GM12878 (cell line): ENCODE measurements around the gene CHCHD3. TPM values are rescaled to one million over a fixed set of nuclear protein-coding genes. Genes with fewer than 3 reads are reported as not detected.

Experiments
- ATAC-seq: fragments of 200-7000 bp; cut with Tn5 transposase; 3 replicates; pipeline ENCODE4 v1.9.1; 2020; ENCODE audit warnings: mild to moderate bottlenecking, moderate library complexity
- BruUV-seq: library from RNA; stranded (reverse); fragments of 400-500 nt; replicated peaks from 2 replicates; lab custom pipeline; 2021; lab: Mats Ljungman, UMichigan
- CTCF ChIA-PET: fragments of 300-600 bp; sonication (Branson Sonifier 250); formaldehyde crosslinking; extraction: SDS; loops from one replicate; lab custom pipeline; 2021; ENCODE audit warnings: inconsistent platforms; lab: Yijun Ruan, JAX
- POLR2A ChIA-PET: fragments of 350-600 bp; formaldehyde crosslinking; extraction: SDS; loops from one replicate; lab custom pipeline; 2021; ENCODE audit warnings: inconsistent platforms; lab: Charles Lee
- RAD21 ChIA-PET: fragments of 300-600 bp; sonication (Branson Sonifier 250); formaldehyde crosslinking; loops from one replicate; lab custom pipeline; 2023; ENCODE audit warnings: antibody characterized with exemption; ENCODE audit not compliant: unreplicated experiment; lab: Charles Lee
- SMC1A ChIA-PET: fragments of 300-600 bp; sonication (Branson Sonifier 250); formaldehyde crosslinking; loops from one replicate; lab custom pipeline; 2023; ENCODE audit not compliant: unreplicated experiment, uncharacterized antibody; lab: Charles Lee
- DNase-seq: peaks from one replicate; pipeline ENCODE4 v3.0.0-alpha.2; 2011; ENCODE audit warnings: low read depth, low spot score
- FAIRE-seq: peaks from 3 replicates; lab custom pipeline; 2011; peaks lifted over from hg19 to GRCh38; lab: Jason Lieb, UNC
- H2AFZ ChIP-seq: 2 replicates; pipeline ENCODE4 v1.6.0; 2011; ENCODE audit warnings: low read depth, low read length, control low read depth; ENCODE audit not compliant: control insufficient read depth
- H3K27ac ChIP-seq: 2 replicates; pipeline ENCODE4 v1.5.1; 2011; ENCODE audit warnings: control low read depth; ENCODE audit not compliant: control insufficient read depth, insufficient read depth
- H3K27me3 ChIP-seq, 2 experiments: replicated peaks in 1 of 2; 2 replicates each; pipeline versions ENCODE4 v1.6.0 to v1.6.1; 2011; ENCODE audit warnings: low read length in 1 of 2; ENCODE audit not compliant: control insufficient read depth in 2 of 2, insufficient read depth in 2 of 2
- H3K36me3 ChIP-seq, 2 experiments: 2 replicates each; pipeline ENCODE4 v1.5.1; 2011; ENCODE audit warnings: low read length in 1 of 2; ENCODE audit not compliant: control insufficient read depth in 2 of 2, insufficient read depth in 2 of 2
- H3K4me1 ChIP-seq: 2 replicates; pipeline ENCODE4 v1.6.1; 2011; ENCODE audit warnings: mild to moderate bottlenecking, low read length, moderate library complexity, mixed read lengths; ENCODE audit not compliant: control insufficient read depth, insufficient read depth
- H3K4me2 ChIP-seq: 2 replicates; pipeline ENCODE4 v1.6.0; 2011; ENCODE audit warnings: control low read depth; ENCODE audit not compliant: control insufficient read depth, insufficient read depth
- H3K4me3 ChIP-seq: fragments of 200-600 bp; sonication (generic); 2 replicates; pipeline ENCODE4 v1.5.1; 2016
- H3K79me2 ChIP-seq: 2 replicates; pipeline ENCODE4 v1.6.0; 2011; ENCODE audit warnings: low read length; ENCODE audit not compliant: control insufficient read depth, insufficient read depth
- H3K9ac ChIP-seq: 2 replicates; pipeline ENCODE4 v1.8.0; 2011; ENCODE audit warnings: low read length, control low read depth, mixed read lengths; ENCODE audit not compliant: control insufficient read depth, insufficient read depth
- H3K9me3 ChIP-seq: replicated peaks from 3 replicates; pipeline ENCODE4 v1.5.1; 2011; ENCODE audit warnings: mild to moderate bottlenecking, low read length; ENCODE audit not compliant: control insufficient read depth, insufficient read depth
- H4K20me1 ChIP-seq: 2 replicates; pipeline ENCODE4 v1.6.0; 2011; ENCODE audit not compliant: control insufficient read depth, insufficient read depth
- BHLHE40 ChIP-seq, 2 experiments: fragments of 450-650 bp in 1 of 2; IDR thresholded peaks; 2 replicates each; pipeline ENCODE4 v1.6.1; 2011 to 2017; ENCODE audit warnings: low read depth in 2 of 2, borderline replicate concordance in 1 of 2, improper control_type of control experiment in 1 of 2, low read length in 1 of 2, mild to moderate bottlenecking in 1 of 2
- CREB1 ChIP-seq: IDR thresholded peaks from 2 replicates; pipeline ENCODE4 v1.6.1; 2012; ENCODE audit warnings: low read depth, mild to moderate bottlenecking, inconsistent platforms
- FOS ChIP-seq: IDR thresholded peaks from 3 replicates; pipeline ENCODE4 v1.6.1; 2011; ENCODE audit warnings: borderline replicate concordance; ENCODE audit not compliant: insufficient read length; ENCODE audit errors: extremely low read depth
- RELA ChIP-seq: fragments of 450-650 bp; IDR thresholded peaks from 2 replicates; pipeline ENCODE4 v1.8.0; 2014; ENCODE audit warnings: borderline replicate concordance; ENCODE audit not compliant: partially characterized antibody
- SREBF1 ChIP-seq: IDR thresholded peaks from 2 replicates; pipeline ENCODE4 v1.6.1; 2012; ENCODE audit warnings: mild to moderate bottlenecking, low read length
- WGBS: methylation state at CpG from one replicate; pipeline ENCODE4 v1.1.6; 2016; ENCODE audit warnings: low lambda C conversion rate; ENCODE audit not compliant: insufficient replicate concordance, insufficient coverage; ENCODE audit errors: missing lambda C conversion rate; 5-methylcytosine and 5-hydroxymethylcytosine counted together
- in situ Hi-C: fragments of 300-500 bp; cut with MboI; formaldehyde crosslinking; loops from 9 replicates; pipeline ENCODE4 v1.14.3; 2018; ENCODE audit warnings: mixed read lengths
- intact Hi-C: fragments of 100-400 bp; cut with micrococcal nuclease; formaldehyde crosslinking; loops from one replicate; pipeline ENCODE4 v1.14.2; 2022; ENCODE audit not compliant: unreplicated experiment
- polyA plus RNA-seq, 11 experiments: library from polyadenylated mRNA; depleted of rRNA in 4 of 11; unstranded in 6 of 11; stranded (reverse) in 5 of 11; fragments of >200 nt; fragmentation: Nextera tagmentation in 4 of 11; fragmentation: Illumina TruSeq in 1 of 11; extraction: Ambion mirVana in 4 of 11; extraction: Trizol in 1 of 11; gene quantifications; 1 replicate in 1 of 11; 2 replicates in 10 of 11; pipeline versions ENCODE4 v1.2.1 to v1.2.3, GENCODE V29; 2011 to 2016; ENCODE audit warnings: inconsistent platforms in 2 of 11, missing spikeins in 2 of 11, low read depth in 1 of 11
- total RNA-seq, 4 experiments: library from RNA; depleted of rRNA in 3 of 4; stranded (reverse); fragments of >200 nt in 3 of 4; fragmentation: Illumina TruSeq in 1 of 4; extraction: Trizol in 1 of 4; gene quantifications; 2 replicates each; pipeline versions ENCODE4 v1.2.1 to v1.2.3, GENCODE V29; 2013 to 2021
- TF ChIP-seq, protein P1 (sequence below): IDR thresholded peaks from 2 replicates; pipeline ENCODE4 v1.6.1; 2012; ENCODE audit warnings: mild to moderate bottlenecking, low read depth, low read length
- TF ChIP-seq, protein P2 (sequence below): fragments of 150-350 bp; IDR thresholded peaks from 2 replicates; pipeline ENCODE4 v1.6.1; 2014; ENCODE audit warnings: mild to moderate bottlenecking, low read depth, low read length
- TF ChIP-seq, protein P3 (sequence below), 3 experiments: IDR thresholded peaks in 2 of 3; conservative IDR thresholded peaks in 1 of 3; 2 replicates each; pipeline ENCODE4 v1.5.1; 2011; ENCODE audit warnings: low read depth in 3 of 3, low read length in 3 of 3, mild to moderate bottlenecking in 3 of 3, control low read depth in 2 of 3, moderate library complexity in 2 of 3, inconsistent platforms in 1 of 3, mixed read lengths in 1 of 3; ENCODE audit not compliant: control insufficient read depth in 2 of 3, insufficient read depth in 1 of 3; ENCODE audit errors: extremely low read depth in 1 of 3

Gene CHCHD3
- total and polyA plus RNA-seq, 10 of the 15 experiments (the other 5 are each of a cell fraction or from before 2014, with no cell fraction given), result 38.3 to 178 (median 96.2) TPM

DNA sequence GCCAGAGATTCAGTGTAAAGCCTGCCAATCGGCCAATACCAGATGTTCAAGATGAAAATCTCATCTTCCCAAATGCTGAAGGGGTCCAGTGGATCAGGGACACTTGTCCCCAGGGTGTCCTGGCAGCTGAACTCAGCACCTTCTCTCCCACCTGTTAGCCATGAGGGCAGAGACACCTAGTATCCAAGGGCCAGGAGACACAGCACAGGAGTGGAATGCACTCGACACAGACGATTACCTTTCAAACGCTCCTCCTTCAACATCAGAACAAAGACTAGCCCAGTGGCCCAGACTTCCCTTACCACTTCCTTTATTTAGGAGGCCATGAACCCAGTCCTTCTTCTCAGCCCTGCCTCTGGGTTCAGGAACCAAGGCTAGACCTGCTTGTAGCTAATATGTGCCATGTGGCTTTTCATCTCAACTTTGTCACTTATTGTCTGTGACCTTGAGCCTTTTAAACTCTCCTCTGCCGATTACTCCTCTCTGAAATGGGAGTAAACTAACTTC, 325.4 kb downstream of the CHCHD3 start:
- intact Hi-C loops, result no loop called here
- H3K9ac ChIP-seq, result no peak overlapping the region
- ATAC-seq, result no peak
- CTCF ChIA-PET, result no interaction called here
- TF ChIP-seq, protein P1, sequence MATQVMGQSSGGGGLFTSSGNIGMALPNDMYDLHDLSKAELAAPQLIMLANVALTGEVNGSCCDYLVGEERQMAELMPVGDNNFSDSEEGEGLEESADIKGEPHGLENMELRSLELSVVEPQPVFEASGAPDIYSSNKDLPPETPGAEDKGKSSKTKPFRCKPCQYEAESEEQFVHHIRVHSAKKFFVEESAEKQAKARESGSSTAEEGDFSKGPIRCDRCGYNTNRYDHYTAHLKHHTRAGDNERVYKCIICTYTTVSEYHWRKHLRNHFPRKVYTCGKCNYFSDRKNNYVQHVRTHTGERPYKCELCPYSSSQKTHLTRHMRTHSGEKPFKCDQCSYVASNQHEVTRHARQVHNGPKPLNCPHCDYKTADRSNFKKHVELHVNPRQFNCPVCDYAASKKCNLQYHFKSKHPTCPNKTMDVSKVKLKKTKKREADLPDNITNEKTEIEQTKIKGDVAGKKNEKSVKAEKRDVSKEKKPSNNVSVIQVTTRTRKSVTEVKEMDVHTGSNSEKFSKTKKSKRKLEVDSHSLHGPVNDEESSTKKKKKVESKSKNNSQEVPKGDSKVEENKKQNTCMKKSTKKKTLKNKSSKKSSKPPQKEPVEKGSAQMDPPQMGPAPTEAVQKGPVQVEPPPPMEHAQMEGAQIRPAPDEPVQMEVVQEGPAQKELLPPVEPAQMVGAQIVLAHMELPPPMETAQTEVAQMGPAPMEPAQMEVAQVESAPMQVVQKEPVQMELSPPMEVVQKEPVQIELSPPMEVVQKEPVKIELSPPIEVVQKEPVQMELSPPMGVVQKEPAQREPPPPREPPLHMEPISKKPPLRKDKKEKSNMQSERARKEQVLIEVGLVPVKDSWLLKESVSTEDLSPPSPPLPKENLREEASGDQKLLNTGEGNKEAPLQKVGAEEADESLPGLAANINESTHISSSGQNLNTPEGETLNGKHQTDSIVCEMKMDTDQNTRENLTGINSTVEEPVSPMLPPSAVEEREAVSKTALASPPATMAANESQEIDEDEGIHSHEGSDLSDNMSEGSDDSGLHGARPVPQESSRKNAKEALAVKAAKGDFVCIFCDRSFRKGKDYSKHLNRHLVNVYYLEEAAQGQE, result no peak
- TF ChIP-seq, protein P2, sequence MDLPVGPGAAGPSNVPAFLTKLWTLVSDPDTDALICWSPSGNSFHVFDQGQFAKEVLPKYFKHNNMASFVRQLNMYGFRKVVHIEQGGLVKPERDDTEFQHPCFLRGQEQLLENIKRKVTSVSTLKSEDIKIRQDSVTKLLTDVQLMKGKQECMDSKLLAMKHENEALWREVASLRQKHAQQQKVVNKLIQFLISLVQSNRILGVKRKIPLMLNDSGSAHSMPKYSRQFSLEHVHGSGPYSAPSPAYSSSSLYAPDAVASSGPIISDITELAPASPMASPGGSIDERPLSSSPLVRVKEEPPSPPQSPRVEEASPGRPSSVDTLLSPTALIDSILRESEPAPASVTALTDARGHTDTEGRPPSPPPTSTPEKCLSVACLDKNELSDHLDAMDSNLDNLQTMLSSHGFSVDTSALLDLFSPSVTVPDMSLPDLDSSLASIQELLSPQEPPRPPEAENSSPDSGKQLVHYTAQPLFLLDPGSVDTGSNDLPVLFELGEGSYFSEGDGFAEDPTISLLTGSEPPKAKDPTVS, result no peak
- TF ChIP-seq, protein P3, sequence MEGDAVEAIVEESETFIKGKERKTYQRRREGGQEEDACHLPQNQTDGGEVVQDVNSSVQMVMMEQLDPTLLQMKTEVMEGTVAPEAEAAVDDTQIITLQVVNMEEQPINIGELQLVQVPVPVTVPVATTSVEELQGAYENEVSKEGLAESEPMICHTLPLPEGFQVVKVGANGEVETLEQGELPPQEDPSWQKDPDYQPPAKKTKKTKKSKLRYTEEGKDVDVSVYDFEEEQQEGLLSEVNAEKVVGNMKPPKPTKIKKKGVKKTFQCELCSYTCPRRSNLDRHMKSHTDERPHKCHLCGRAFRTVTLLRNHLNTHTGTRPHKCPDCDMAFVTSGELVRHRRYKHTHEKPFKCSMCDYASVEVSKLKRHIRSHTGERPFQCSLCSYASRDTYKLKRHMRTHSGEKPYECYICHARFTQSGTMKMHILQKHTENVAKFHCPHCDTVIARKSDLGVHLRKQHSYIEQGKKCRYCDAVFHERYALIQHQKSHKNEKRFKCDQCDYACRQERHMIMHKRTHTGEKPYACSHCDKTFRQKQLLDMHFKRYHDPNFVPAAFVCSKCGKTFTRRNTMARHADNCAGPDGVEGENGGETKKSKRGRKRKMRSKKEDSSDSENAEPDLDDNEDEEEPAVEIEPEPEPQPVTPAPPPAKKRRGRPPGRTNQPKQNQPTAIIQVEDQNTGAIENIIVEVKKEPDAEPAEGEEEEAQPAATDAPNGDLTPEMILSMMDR (IDR thresholded peaks at IDR 0.05 in 2 of 3, conservative IDR thresholded peaks at IDR 0.05 in 1 of 3; ENCODE audit: control insufficient read depth in 2 of 3, extremely low read depth in 1 of 3, insufficient read depth in 1 of 3, low read depth in 3 of 3, low read length in 3 of 3), result no peak
- TF ChIP-seq FOS (no peak), SREBF1 (no peak), BHLHE40 (IDR thresholded peaks at IDR 0.05; ENCODE audit: borderline replicate concordance in 1 of 2, low read depth in 2 of 2, low read length in 1 of 2) (no peak), CREB1 (no peak), RELA (no peak)
- H3K27ac ChIP-seq, result no peak overlapping the region
- POLR2A ChIA-PET, result no interaction called here
- no peak overlapping the region for H2AFZ ChIP-seq
- no peaks in the 10 kb centered on the region for H3K4me1 ChIP-seq
- no peaks in the 10 kb centered on the region for H3K79me2 ChIP-seq
- no peaks in the 10 kb centered on the region for H4K20me1 ChIP-seq
- H3K9me3 ChIP-seq, result no peaks in the 10 kb centered on the region
- WGBS, result 39% methylated on average over 5 of the region's 5 CpGs
- H3K27me3 ChIP-seq, result no peaks in the 10 kb centered on the region; a peak in 1 of 4 replicates
- no peak for DNase-seq
- no peak overlapping the region for H3K4me3 ChIP-seq
- in situ Hi-C loops, result no loop called here
- H3K36me3 ChIP-seq, result no peaks in the 10 kb centered on the region
- SMC1A ChIA-PET, result no interaction called here
- no peak for FAIRE-seq
- no TSS peak for BruUV-seq
- H3K4me2 ChIP-seq, result no peak overlapping the region
- RAD21 ChIA-PET, result no interaction called here
